Uterus (tissue), 2 donors: ENCODE data around the gene ST8SIA5.

Experiments
- CTCF ChIP-seq, 4 experiments: fragments of 200-600 bp in 2 of 4; fragments of 450-650 bp in 2 of 4; sonication (generic) in 2 of 4; IDR thresholded peaks; one replicate each; pipeline ENCODE4 v1.5.1; 2016 to 2019; ENCODE audit warnings: antibody characterized with exemption in 4 of 4, mild to moderate bottlenecking in 2 of 4, moderate library complexity in 1 of 4
- POLR2A ChIP-seq, 2 donors: fragments of 450-650 bp; IDR thresholded peaks; one replicate each; pipeline ENCODE4 v1.6.1; 2016; ENCODE audit warnings: antibody characterized with exemption in 2 of 2, mild to moderate bottlenecking in 1 of 2, moderate library complexity in 1 of 2

DNA sequence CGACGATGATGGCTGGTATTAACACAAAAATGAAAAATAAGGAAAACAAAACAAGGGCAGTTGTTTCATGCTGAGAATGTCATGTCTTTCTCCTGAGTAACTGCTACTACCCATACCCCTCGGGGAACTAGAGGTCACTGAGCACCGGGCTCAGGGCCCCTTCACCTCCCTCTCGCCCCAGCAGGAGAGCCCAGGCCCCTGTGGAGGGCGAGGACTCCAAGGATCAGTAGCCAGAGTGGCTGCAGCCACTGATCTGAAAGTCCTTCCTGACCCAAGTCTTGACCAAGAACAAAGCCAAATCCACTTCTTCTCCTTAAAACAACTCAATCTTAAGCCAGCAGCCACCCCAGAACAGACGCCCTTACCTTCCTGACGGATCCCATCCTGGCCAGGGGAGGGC, 25.5 kb downstream of the ST8SIA5 start:
- no peak for TF ChIP-seq CTCF (IDR thresholded peaks at IDR 0.05)
- TF ChIP-seq POLR2A (IDR thresholded peaks at IDR 0.05), result no peak
